GM21737 (cell line): Measurements from ENCODE around the gene FAR2.
"Not testable (repeated sequence)": the region's sequence is repeated elsewhere in the genome, so short reads cannot be mapped to it uniquely, and the experiment has no call there.

ENCODE experiments used
- ATAC-seq: cut with Tn5 transposase; IDR thresholded peaks from one replicate; pipeline ENCODE4 v1.9.1; 2021; ENCODE audit warnings: mild to moderate bottlenecking, moderate library complexity; ENCODE audit not compliant: unreplicated experiment

Gene FAR2

GRCh38 chr12:29320295-29321085 lies 171.4 kb downstream of the FAR2 start:
- no peak for ATAC-seq

DNA sequence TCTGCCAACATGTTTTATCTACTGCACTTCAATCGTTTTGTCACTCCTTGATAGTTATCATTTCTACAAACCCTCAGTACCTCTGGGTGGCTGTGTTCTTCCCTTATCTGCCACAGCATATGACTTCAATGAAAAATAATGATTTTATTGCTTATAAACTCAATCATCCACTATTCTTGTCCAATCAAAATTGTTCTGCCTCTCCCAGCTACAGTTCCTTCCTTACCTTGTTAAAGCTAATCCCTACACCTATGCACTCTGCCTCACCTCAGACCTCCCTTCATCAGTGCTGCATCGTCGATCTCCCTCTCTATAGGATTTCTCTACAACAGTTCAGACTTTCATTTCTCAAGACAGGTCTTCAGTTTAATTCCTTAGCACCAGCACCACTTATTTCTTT lies 173.1 kb downstream of the FAR2 start:
- no peak for ATAC-seq

DNA sequence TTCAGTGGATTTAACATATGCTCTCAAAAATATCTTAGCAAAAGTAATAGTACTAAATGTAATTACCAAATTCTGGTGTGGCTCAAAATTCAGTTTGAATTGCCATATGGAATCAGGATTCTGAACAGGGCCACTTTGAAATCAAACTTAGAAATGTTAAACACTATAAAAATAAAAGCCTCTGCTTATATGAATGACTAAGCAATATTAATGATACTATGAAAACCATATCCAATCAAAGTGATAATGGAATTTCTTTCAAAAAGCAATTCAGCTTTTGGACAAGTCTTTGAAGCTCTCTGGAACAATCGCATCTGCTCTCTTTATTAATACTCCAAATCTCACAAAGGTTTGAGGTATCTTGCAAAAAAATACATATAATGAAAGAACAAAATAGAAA lies 180.3 kb downstream of the FAR2 start:
- ATAC-seq: no peak

GRCh38 chr12:29333178-29333577 lies 184.1 kb downstream of the FAR2 start:
- no peak for ATAC-seq

- no peak for ATAC-seq
Measured at GRCh38 chr12:29334937-29335336, 185.9 kb downstream of the FAR2 start.

DNA sequence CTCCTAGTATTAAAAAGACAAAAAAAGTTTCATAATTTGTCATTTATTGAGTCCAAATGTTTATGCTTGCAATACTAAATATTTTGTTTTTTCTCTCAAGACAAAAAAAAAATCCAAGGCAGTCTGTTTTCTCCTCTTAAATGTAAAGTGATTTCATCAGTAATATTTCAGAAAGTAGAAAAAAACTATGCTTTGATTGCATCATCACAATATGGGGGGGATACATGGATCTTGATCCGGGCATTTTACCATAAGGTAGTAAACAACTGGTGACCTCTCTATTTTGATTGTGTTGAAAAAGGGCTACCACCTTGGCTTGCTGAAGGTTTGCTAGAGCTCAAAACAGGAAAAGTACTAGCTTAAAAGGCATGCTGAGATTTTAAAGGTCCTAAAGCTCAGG lies 188.2 kb downstream of the FAR2 start:
- no peak for ATAC-seq

DNA sequence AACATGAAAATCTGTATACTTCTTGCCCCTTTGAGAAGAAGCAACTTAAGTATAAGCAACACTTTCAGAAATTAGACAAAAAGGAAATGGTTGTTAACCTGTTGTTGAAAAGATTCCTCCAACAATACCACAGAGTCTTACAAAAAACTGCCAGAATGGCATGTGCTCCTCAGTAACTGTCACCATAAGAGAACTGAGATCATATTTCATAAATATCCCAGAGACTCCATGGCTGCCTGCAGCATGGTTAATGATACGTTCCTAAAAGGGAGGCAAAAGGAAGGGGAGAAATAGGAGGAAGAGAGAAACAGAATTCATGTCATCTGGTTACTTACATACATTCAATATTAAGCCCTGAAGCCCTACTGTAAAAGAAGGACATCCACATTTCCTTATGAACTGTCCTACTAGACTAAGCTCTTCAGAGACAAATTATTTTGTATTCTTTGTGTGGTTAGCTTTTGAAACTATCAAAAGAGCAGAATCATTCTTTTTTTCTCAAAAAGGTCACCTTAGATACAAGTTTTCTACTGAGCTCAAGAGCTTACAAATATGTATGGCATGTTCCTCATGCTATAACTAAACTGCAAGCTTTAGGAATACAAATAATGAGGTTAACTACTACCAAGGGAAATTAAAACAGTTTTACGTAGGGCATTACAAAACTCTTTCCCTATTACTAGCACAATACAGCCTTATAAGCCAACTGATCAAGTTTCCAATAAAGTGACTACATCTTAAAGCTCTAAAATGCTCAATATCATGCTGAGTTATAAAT lies 194.1 kb downstream of the FAR2 start:
- ATAC-seq: no peak

DNA sequence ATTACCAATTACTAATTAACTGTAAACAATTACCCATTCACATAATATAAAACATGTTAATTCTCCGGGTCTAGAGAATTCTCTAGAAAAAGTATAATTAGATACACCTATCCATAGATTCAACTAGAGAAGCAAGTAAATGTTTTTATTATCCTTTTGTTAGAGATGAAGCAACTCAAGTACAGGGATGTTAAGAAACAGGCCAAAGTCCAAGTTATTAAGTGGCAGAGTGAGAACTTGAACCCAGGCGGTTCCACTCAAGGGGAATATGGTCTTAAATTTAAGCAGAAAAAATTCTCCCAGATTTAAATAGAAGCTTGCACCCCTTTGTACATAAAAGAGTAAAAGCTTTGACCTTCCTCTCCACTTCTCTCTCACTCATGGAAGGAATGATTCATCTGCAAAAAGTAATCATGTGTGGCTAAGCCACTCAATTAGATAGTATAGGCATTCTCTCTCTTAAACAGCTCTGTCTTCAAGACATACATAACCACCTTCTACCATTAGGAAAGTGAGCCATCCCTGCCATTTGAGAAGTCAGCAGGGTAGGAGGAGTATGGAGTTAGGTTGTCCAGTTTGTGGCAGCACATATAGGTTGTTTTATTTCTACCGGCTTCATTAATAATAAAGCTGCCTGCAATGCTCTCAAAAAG lies 197.8 kb downstream of the FAR2 start:
- no peak for ATAC-seq

GRCh38 chr12:29350080-29350479 lies 201.0 kb downstream of the FAR2 start:
- no peak for ATAC-seq

GRCh38 chr12:29354954-29355353 lies 205.9 kb downstream of the FAR2 start:
- no peak for ATAC-seq

- no peak for ATAC-seq
Measured at GRCh38 chr12:29365091-29365490, 216.0 kb downstream of the FAR2 start.

- no peak for ATAC-seq
Measured at GRCh38 chr12:29374012-29374411, 224.9 kb downstream of the FAR2 start.

DNA sequence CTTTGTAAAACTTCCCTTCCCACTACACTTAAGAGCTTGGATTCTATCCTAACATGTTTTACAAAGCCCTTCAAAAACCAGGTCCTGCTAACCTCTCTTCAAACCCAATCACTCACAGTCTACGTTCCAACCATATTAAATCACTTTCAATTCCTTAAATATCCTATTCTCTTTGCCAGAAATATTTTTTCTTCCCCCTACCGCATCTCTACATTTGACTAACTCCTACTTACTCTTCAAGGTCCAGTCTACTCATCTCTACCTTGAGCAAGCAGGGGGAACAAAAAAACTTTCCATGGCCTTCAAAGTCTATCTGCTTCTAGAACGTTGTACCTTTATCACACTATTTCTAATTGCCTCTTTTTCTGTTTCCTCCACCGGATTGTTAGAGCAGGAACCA lies 225.8 kb downstream of the FAR2 start:
- ATAC-seq: no peak

DNA sequence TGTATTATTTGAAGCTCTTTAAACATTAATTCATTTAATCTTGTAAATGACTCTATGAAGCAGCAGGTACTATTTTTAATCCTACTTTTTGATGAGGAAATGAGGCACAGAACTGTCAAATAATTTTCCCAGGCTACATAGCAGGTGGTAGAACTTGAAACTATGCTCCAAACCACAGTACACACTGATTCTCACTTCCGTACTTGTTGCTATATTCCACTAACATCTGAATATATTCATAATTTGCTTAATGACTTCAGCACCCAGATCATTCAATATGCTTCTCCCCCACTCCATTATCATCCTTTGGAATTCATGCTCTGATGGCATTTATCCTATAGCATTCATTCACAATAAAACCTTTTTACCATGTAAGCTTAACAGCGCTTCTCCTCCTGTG lies 227.0 kb downstream of the FAR2 start:
- no peak for ATAC-seq

- ATAC-seq: peak; percentile 97
Measured at GRCh38 chr12:29380536-29381523, 231.8 kb downstream of the FAR2 start, which contains the start of gene ERGIC2. Gene ERGIC2 (minus strand): TSS chr12:29381172. CDS start chr12:29371633, 9,539 bp downstream.

DNA sequence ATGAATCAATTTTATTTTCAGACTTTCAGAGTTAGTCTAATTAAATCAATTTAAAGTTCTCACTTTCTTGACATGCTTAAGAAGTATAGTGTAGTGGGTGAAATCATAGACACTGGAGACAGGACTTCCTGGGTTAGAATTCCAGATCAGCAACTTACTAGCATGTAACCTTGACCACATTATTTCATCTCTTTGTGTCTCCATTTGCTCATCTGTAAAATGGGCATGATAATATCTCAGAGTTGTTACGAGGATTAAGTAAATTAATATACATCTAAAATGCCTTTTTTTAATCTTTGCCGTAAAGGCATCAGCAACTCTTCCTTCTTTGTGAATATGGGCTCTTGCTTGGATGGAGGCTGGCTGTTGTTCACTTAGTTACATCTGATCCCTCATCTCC lies 233.2 kb downstream of the FAR2 start:
- no peak for ATAC-seq

GRCh38 chr12:29385194-29385593 lies 236.1 kb downstream of the FAR2 start:
- ATAC-seq: not testable (repeated sequence)
